Kidney (tissue), 14 donors: Measurements from ENCODE around the gene ADM5. TPM values are rescaled to one million over a fixed set of nuclear protein-coding genes. Genes with fewer than 3 reads are reported as not detected.

ENCODE experiments used
- DNase-seq, 5 donors: peaks; one replicate each; pipeline ENCODE4 v3.0.0-alpha.2; 2013 to 2020
- FAIRE-seq: peaks from 2 replicates; lab custom pipeline; 2012; peaks lifted over from hg19 to GRCh38; lab: Jason Lieb, UNC
- H3K27ac ChIP-seq, 2 donors: one replicate each; pipeline ENCODE4 v1.7.0; 2013; ENCODE audit warnings: low read depth in 2 of 2, low read length in 2 of 2, inconsistent platforms in 1 of 2
- H3K27me3 ChIP-seq: one replicate; pipeline ENCODE4 v1.7.1; 2013; ENCODE audit warnings: low read length, inconsistent platforms; ENCODE audit not compliant: control insufficient read depth, insufficient read depth
- H3K36me3 ChIP-seq, 3 donors: one replicate each; pipeline versions ENCODE4 v1.7.0 to v1.7.1; 2013; ENCODE audit warnings: low read length in 3 of 3, control low read depth in 1 of 3, inconsistent platforms in 1 of 3; ENCODE audit not compliant: insufficient read depth in 3 of 3, control insufficient read depth in 2 of 3
- H3K4me1 ChIP-seq, 3 donors: one replicate each; pipeline versions ENCODE4 v1.7.0 to v1.7.1; 2013; ENCODE audit warnings: low read length in 3 of 3, inconsistent platforms in 1 of 3, low read depth in 1 of 3; ENCODE audit not compliant: control insufficient read depth in 2 of 3, insufficient read depth in 2 of 3
- H3K4me3 ChIP-seq, 3 donors: one replicate each; pipeline versions ENCODE4 v1.7.0 to v1.8.1; 2013; ENCODE audit warnings: low read length in 3 of 3, control low read depth in 1 of 3, inconsistent platforms in 1 of 3
- H3K9ac ChIP-seq, 3 donors: one replicate each; pipeline versions ENCODE4 v1.7.0 to v1.7.1; 2013; ENCODE audit warnings: low read length in 3 of 3, control low read depth in 1 of 3, inconsistent platforms in 1 of 3
- H3K9me3 ChIP-seq, 3 donors: one replicate each; pipeline versions ENCODE4 v1.7.0 to v1.7.1; 2013; ENCODE audit warnings: low read length in 3 of 3, control low read depth in 1 of 3, inconsistent platforms in 1 of 3; ENCODE audit not compliant: control insufficient read depth in 2 of 3, insufficient read depth in 1 of 3
- intact Hi-C: fragments of 100-400 bp; cut with DNase I; formaldehyde crosslinking; loops from one replicate; pipeline ENCODE4 v1.11.1; 2022
- polyA plus RNA-seq: library from polyadenylated mRNA; stranded (reverse); fragments of 350-450 nt; fragmentation: Illumina TruSeq; extraction: RNeasy Lipid Tissue Mini Kit (QIAGEN cat#74804); gene quantifications from one replicate; pipeline ENCODE4 v1.2.3, GENCODE V29; 2014; ENCODE audit warnings: low read depth, low replicate concordance; ENCODE audit not compliant: insufficient read depth
- total RNA-seq: library from RNA; stranded (reverse); fragmentation: NEBNext Ultra II Directional; extraction: Animal tissue kit (Norgen Biotek cat#: 25700); gene quantifications from one replicate; pipeline ENCODE4 v1.2.1, GENCODE V29; 2021
- TF ChIP-seq, protein P1 (sequence below): IDR thresholded peaks from 3 replicates; pipeline ENCODE4 v1.5.1; 2012; ENCODE audit warnings: mild to moderate bottlenecking, moderate library complexity, borderline replicate concordance; ENCODE audit not compliant: insufficient read depth; ENCODE audit errors: extremely low read depth
- donor health status: control.
- donor health status: control.
- donor health status: control.
- donor health status: control.
- donor health status: control.
- donor health status: DM: yes; HTN: yes; CAD: no.
- donor health status: Normal renal cell carcinoma (clear cell type).

The ADM5 gene
- total and polyA plus RNA-seq, 2 donors from 2014 or later: 0.60 to 2.1 TPM

- intact Hi-C loops: no loop called here
- no peaks in the 10 kb centered on the region for H3K27me3 ChIP-seq
- DNase-seq: no peak
- no peak overlapping the region for H3K9ac ChIP-seq
- H3K4me1 ChIP-seq: no peaks in the 10 kb centered on the region
- no peak for FAIRE-seq
- H3K36me3 ChIP-seq: no peaks in the 10 kb centered on the region
- TF ChIP-seq, protein P1, sequence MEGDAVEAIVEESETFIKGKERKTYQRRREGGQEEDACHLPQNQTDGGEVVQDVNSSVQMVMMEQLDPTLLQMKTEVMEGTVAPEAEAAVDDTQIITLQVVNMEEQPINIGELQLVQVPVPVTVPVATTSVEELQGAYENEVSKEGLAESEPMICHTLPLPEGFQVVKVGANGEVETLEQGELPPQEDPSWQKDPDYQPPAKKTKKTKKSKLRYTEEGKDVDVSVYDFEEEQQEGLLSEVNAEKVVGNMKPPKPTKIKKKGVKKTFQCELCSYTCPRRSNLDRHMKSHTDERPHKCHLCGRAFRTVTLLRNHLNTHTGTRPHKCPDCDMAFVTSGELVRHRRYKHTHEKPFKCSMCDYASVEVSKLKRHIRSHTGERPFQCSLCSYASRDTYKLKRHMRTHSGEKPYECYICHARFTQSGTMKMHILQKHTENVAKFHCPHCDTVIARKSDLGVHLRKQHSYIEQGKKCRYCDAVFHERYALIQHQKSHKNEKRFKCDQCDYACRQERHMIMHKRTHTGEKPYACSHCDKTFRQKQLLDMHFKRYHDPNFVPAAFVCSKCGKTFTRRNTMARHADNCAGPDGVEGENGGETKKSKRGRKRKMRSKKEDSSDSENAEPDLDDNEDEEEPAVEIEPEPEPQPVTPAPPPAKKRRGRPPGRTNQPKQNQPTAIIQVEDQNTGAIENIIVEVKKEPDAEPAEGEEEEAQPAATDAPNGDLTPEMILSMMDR: no peak
- H3K27ac ChIP-seq: no peak overlapping the region
- no peaks in the 10 kb centered on the region for H3K9me3 ChIP-seq
- no peak overlapping the region for H3K4me3 ChIP-seq
Measured at GRCh38 chr19:49730166-49730565, 40.8 kb downstream of the ADM5 start.

DNA sequence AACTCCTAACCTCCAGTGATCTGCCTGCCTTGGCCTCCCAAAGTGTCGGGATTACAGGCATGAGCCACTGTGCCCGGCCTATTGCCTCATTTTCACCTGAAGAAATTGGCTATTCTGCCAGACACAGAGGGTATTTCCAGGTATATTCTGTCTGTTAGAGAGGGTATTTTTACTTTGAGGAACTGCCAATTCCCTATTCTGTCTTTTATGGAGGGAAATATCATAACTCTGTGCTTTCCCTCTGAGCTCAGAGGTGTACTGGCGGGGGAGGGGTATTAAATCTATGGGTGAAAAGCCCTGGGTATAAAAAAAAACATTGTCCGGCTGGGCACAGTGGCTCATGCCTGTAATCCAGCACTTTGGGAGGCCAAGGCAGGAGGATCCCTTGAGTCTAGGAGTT lies 48.9 kb downstream of the ADM5 start:
- no peak for FAIRE-seq
- H3K27me3 ChIP-seq: no peaks in the 10 kb centered on the region
- TF ChIP-seq, protein P1: no peak
- no peaks in the 10 kb centered on the region for H3K9me3 ChIP-seq
- no peak for DNase-seq
- no peak overlapping the region for H3K9ac ChIP-seq
- H3K4me3 ChIP-seq: no peak overlapping the region
- no peaks in the 10 kb centered on the region for H3K4me1 ChIP-seq
- intact Hi-C loops: no loop called here
- no peak overlapping the region for H3K27ac ChIP-seq
- no peaks in the 10 kb centered on the region for H3K36me3 ChIP-seq

DNA sequence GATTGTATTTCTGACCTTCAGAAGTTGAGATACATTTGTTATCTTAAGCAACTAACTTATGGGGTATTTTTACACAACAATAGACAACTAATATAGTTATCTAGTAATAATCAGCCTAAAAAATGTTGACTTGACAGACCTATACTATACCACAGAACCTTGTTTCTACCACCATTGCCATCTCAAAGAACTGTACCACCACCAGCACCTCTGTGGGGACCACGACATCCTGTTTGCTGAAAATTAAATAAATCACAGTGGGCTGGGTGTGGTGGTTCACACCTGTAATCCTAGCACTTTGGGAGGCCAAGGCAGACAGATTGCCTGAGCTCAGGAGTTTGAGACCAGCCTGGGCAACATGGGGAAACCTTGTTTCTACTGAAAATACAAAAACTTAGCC lies 49.7 kb downstream of the ADM5 start:
- FAIRE-seq: no peak

More for the DNA sequence above, 49.7 kb downstream of the ADM5 start:
- TF ChIP-seq, protein P1: no peak
- Histone ChIP-seq H3K27ac (no peak overlapping the region), H3K9me3 (no peaks in the 10 kb centered on the region), H3K27me3 (no peaks in the 10 kb centered on the region), H3K9ac (no peak overlapping the region), H3K4me1 (no peaks in the 10 kb centered on the region), H3K36me3 (no peaks in the 10 kb centered on the region), H3K4me3 (no peak overlapping the region)
- intact Hi-C loops: no loop called here
- DNase-seq: no peak
